Glutamatergic neuron (in vitro differentiated cells): Measurements from ENCODE around the gene KRT83. TPM values are rescaled to one million over a fixed set of nuclear protein-coding genes. Genes with fewer than 3 reads are reported as not detected.

Source experiments
- DNase-seq: peaks from one replicate; pipeline ENCODE4 v3.0.0; 2022
- H3K27ac Mint-ChIP-seq: one replicate; pipeline ENCODE4 v1.8.0; 2020; ENCODE audit warnings: mild to moderate bottlenecking, mixed read lengths, inconsistent platforms; ENCODE audit not compliant: unreplicated experiment
- H3K27me3 Mint-ChIP-seq: one replicate; pipeline ENCODE4 v1.8.0; 2020; ENCODE audit warnings: mild to moderate bottlenecking, moderate library complexity, mixed read lengths, inconsistent platforms; ENCODE audit not compliant: unreplicated experiment
- H3K36me3 Mint-ChIP-seq: one replicate; pipeline ENCODE4 v1.8.0; 2020; ENCODE audit warnings: mild to moderate bottlenecking, mixed read lengths, inconsistent platforms; ENCODE audit not compliant: unreplicated experiment
- H3K4me1 Mint-ChIP-seq: one replicate; pipeline ENCODE4 v1.8.0; 2020; ENCODE audit warnings: mild to moderate bottlenecking, low read depth, mixed read lengths, inconsistent platforms; ENCODE audit not compliant: unreplicated experiment
- H3K4me3 Mint-ChIP-seq: one replicate; pipeline ENCODE4 v1.8.0; 2020; ENCODE audit warnings: mild to moderate bottlenecking, mixed read lengths, inconsistent platforms; ENCODE audit not compliant: unreplicated experiment
- H3K9me3 Mint-ChIP-seq: one replicate; pipeline ENCODE4 v1.8.0; 2020; ENCODE audit warnings: mild to moderate bottlenecking, moderate library complexity, mixed read lengths, inconsistent platforms; ENCODE audit not compliant: unreplicated experiment
- total RNA-seq: library from RNA; stranded (reverse); fragmentation: NEBNext Ultra II Directional; extraction: Animal tissue kit (Norgen Biotek cat#: 25700); gene quantifications from one replicate; pipeline ENCODE4 v1.2.1, GENCODE V29; 2021; ENCODE audit not compliant: unreplicated experiment
- TF ChIP-seq, protein P1 (sequence below): fragments of 200-600 bp; sonication (generic); IDR thresholded peaks from one replicate; pipeline ENCODE4 v1.5.0; 2021; ENCODE audit not compliant: partially characterized antibody, unreplicated experiment

The KRT83 gene
- total RNA-seq, 1 donor from 2014 or later: not detected

DNA sequence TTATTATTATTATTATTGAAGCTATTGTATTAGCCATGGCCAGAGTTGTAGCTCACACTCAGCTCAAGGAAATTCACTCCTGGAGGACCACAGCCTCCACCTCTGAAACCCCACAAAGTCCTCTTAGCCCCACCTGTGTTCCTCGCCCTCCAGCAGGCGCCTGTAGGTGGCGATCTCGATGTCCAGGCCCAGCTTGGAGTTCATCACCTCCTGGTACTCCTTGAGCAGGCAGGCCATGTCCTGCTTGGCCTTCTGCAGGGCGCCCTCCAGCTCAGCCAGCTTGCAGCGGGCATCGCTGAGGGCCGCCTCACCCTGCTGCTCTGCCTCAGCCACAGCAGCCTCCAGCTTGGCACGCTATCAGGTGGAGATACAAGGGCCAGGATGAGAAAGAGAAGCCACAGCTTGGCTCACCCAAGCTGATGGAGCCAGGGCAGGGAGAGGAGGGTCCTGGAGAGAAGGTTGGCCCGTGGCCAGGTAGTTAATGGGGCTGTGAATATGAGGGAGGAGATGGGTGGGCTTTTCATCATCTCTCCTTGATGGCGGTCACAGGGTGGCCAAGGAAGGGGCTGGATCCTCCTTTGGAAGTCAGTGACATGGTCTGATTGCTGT is 41.0 kb upstream of the KRT83 start:
- Mint-ChIP-seq H3K4me3 (no peak overlapping the region), H3K4me1 (no peaks in the 10 kb centered on the region), H3K9me3 (peaks cover 4% of the 10 kb centered on the region), H3K27me3 (peaks cover 20% of the 10 kb centered on the region), H3K36me3 (no peaks in the 10 kb centered on the region), H3K27ac (no peak overlapping the region)
- DNase-seq: no peak
- TF ChIP-seq, protein P1, sequence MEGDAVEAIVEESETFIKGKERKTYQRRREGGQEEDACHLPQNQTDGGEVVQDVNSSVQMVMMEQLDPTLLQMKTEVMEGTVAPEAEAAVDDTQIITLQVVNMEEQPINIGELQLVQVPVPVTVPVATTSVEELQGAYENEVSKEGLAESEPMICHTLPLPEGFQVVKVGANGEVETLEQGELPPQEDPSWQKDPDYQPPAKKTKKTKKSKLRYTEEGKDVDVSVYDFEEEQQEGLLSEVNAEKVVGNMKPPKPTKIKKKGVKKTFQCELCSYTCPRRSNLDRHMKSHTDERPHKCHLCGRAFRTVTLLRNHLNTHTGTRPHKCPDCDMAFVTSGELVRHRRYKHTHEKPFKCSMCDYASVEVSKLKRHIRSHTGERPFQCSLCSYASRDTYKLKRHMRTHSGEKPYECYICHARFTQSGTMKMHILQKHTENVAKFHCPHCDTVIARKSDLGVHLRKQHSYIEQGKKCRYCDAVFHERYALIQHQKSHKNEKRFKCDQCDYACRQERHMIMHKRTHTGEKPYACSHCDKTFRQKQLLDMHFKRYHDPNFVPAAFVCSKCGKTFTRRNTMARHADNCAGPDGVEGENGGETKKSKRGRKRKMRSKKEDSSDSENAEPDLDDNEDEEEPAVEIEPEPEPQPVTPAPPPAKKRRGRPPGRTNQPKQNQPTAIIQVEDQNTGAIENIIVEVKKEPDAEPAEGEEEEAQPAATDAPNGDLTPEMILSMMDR: no peak

DNA sequence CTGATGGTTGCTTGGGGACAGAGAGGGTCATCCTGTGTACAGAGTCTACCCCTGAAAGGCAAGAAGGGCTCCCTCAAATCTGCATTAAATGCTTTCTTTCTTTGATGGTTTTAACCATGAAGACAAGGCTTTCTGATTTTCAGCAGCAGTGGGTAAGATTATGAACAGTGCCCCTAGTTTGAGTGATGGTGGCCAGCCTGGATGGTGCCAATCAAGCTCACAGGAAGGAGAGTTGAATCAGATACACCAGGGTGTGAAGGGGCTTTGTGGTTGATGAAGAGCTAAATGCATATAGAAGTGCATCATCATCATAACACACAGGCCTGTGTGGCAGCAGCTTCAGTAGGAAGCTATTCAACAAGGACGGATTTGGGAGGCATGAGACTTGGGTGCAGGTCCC is 40.4 kb upstream of the KRT83 start:
- no peak overlapping the region for H3K4me3 Mint-ChIP-seq
- no peaks in the 10 kb centered on the region for H3K4me1 Mint-ChIP-seq
- peaks cover 19% of the 10 kb centered on the region for H3K27me3 Mint-ChIP-seq
- H3K27ac Mint-ChIP-seq: no peak overlapping the region
- TF ChIP-seq, protein P1: no peak
- H3K9me3 Mint-ChIP-seq: peaks cover 4% of the 10 kb centered on the region
- no peak for DNase-seq
- H3K36me3 Mint-ChIP-seq: no peaks in the 10 kb centered on the region

DNA sequence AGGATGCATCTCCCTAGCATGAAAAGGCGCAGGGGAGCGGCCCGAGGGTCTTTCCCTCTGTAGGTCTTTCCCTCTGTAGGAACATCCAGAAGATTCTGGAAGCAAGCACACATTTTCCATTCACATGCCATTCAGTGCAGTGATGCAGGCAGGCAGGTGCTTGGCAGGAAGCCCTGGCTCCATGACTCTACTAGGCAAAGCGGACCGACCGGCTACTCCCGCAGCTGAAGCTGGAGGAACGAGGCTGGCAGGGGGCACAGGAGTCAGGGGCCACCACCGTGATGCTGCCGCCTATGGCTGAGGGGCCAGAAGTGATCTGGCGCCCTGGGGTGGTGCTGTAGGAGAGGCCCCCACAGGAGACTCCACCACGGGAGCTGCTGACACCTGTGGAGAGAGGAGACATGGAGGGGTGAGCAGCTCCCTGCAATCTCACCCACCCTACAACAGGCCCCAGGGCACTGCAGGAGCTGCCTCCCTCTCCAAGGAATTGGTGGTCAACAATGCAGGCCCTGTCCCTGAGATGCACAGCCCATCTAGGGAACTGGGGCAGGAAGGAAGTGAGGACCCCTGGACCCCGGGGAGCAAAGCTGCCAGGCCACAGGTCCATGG is 39.6 kb upstream of the KRT83 start:
- Mint-ChIP-seq H3K4me3 (no peak overlapping the region), H3K27ac (no peak overlapping the region), H3K4me1 (no peaks in the 10 kb centered on the region), H3K27me3 (peaks cover 17% of the 10 kb centered on the region), H3K36me3 (no peaks in the 10 kb centered on the region), H3K9me3 (peaks cover 4% of the 10 kb centered on the region)
- TF ChIP-seq, protein P1: no peak
- DNase-seq: no peak

DNA sequence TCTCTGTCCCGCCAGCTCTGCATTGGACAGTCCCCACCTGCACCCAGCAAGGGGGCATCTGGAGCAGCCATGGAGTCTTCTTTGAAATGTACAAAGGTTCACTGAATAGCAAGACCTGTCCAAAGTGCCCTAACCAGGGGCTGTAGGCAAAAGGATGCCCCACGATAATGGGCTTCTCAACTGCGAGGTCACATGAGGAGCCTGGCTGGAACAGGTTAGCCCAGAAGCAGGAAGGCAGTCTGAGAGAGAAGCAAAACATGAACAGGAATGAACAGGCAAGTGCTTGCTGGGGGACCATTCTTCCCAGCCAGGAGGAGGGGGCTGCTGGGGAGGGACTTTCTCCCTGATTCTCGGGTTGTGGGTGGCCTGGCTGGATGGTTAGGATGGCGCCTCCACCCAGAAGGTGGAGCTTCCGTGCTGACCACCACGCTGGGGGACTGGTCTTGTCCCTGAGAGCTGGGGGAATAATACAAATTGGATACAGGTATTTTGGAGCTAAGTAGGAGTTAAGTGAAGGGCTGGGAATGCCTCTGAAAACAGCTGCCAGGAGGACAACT is 39.0 kb upstream of the KRT83 start:
- no peak overlapping the region for H3K4me3 Mint-ChIP-seq
- TF ChIP-seq, protein P1: no peak
- H3K4me1 Mint-ChIP-seq: no peaks in the 10 kb centered on the region
- peaks cover 3% of the 10 kb centered on the region for H3K9me3 Mint-ChIP-seq
- H3K27ac Mint-ChIP-seq: no peak overlapping the region
- no peak for DNase-seq
- peaks cover 19% of the 10 kb centered on the region for H3K27me3 Mint-ChIP-seq
- no peaks in the 10 kb centered on the region for H3K36me3 Mint-ChIP-seq

DNA sequence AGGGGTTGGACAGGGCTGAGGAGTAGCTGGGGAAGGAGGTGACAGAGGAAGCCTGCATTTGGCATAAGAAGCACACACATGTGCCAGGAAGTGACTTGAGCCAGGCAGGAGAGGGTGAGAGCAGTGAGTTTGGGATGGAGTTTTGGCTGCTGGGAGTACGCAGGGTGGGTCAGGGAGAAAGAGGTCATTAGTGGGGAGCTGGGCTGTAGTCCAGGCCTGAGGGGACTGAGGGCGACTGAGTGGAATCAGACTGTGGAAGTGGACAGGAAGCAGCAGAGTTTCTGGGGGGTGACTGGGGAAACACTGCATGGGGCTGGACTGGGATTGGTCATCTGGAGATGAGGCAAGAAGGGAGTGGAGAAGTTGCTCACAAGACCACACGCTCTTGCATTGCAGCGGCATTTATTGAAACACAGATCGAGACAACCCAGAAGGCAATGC is 38.4 kb upstream of the KRT83 start:
- DNase-seq: no peak
- Mint-ChIP-seq H3K4me1 (no peaks in the 10 kb centered on the region), H3K4me3 (no peak overlapping the region), H3K9me3 (peaks cover 3% of the 10 kb centered on the region), H3K36me3 (no peaks in the 10 kb centered on the region), H3K27ac (no peak overlapping the region), H3K27me3 (peaks cover 17% of the 10 kb centered on the region)
- TF ChIP-seq, protein P1: no peak
